G401.6 (cell line): ENCODE results near the gene GUCY1A2.
A peak's percentile ranks its signal among the peaks of the same experiment; 100 is the strongest.
"Not testable (repeated sequence)": the region's sequence is repeated elsewhere in the genome, so short reads cannot be mapped to it uniquely, and the experiment has no call there.

Experiments used
- FAIRE-seq: peaks from 2 replicates; lab custom pipeline; 2012; peaks lifted over from hg19 to GRCh38; lab: Jason Lieb, UNC

Gene GUCY1A2, protein sequence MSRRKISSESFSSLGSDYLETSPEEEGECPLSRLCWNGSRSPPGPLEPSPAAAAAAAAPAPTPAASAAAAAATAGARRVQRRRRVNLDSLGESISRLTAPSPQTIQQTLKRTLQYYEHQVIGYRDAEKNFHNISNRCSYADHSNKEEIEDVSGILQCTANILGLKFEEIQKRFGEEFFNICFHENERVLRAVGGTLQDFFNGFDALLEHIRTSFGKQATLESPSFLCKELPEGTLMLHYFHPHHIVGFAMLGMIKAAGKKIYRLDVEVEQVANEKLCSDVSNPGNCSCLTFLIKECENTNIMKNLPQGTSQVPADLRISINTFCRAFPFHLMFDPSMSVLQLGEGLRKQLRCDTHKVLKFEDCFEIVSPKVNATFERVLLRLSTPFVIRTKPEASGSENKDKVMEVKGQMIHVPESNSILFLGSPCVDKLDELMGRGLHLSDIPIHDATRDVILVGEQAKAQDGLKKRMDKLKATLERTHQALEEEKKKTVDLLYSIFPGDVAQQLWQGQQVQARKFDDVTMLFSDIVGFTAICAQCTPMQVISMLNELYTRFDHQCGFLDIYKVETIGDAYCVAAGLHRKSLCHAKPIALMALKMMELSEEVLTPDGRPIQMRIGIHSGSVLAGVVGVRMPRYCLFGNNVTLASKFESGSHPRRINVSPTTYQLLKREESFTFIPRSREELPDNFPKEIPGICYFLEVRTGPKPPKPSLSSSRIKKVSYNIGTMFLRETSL

DNA sequence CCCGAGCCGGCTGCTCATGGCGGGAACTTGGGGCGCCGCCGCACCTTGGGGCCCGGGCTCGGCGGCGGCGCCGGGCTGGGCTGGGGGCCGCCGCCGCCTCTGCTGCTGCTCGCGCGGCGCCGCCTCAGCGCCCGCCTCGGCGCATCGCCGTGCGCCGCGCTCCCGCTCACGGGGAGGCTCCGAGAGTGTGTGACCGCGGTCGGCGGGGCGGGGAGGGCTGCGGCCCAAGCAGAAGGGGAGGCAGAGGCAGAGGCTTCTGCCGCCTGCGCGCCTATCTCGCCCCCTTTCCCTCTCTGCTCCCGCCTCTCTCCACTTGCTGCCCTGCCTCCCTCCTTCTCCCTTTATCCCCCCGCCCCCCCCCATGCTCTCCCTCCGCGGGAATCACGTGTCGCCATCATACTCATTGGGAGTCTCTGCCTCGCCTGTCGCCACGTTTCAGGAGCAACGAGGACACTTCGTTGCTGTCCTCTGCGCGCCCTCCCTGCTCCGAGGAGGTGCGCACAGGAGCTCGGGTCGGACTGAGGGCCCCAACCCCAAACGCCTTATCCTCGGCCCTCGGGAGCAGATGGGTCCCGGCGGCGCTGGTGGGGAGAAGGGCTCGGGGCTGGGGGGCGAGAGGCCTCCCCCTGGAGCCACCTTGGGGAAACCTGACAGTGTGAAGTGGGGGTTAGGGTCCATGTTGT lies at the start of gene GUCY1A2:
Gene GUCY1A2, minus strand, starts transcription at position 258 of the 683 bp plus-strand sequence. CDS start 421 bp downstream, outside the sequence.
- FAIRE-seq: no peak

DNA sequence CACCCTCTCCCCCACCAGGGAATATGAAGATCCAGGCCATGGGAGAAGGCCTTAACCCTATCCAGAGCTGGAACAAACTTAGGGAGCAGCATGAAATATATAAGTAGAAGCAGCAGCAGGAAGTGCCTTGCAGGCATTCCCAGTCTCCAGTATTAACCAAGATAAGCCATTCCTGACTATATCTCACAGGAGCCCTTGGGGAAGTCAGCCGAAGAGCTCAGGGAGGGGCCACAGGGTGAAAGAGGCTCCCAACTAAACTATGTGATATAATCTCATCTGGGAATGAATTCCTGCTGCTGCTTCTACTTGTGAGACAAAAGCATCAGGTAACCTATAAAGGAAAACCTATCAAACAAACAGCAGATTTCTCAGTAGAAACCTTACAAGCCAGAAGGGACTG lies 36.1 kb upstream of the GUCY1A2 start:
- FAIRE-seq: no peak

DNA sequence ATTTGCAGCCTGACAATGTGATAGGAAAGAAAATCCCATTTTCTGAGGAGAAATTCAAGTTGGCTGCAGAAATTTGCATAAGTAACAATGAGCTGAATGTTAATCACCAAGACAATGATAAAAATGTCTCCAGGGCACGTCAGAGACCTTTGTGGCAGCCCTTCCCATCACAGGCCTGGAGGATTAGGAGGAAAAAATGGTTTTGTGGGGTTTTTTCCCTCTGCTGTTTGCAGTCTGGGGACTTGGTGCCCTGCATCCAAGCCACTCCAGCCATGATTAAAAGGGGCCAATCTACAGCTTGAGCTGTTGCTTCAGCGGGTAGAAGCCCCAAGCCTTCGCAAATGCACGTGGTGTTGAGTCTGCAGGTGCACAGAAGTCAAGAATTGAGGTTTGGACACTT lies 33.1 kb upstream of the GUCY1A2 start:
- FAIRE-seq: not testable (repeated sequence)

DNA sequence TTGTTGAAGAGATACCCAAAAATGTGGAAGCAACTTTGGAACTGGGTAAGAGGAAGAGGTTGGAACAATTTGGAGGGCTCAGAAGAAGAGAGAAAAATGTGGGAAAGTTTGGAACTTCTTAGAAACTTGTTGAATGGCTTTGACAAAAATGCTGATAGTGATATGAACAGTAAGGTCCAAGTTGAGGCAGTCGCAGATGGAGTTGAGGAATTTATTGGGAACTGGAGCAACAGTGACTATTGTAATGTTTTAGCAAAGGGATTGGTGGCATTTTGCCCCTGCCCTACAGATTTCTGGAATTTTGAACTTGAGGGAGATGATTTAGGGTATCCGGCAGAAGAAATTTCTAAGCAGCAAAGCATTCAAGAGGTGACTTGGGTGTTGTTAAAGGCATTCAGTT lies 32.6 kb upstream of the GUCY1A2 start:
- FAIRE-seq: not testable (repeated sequence)

DNA sequence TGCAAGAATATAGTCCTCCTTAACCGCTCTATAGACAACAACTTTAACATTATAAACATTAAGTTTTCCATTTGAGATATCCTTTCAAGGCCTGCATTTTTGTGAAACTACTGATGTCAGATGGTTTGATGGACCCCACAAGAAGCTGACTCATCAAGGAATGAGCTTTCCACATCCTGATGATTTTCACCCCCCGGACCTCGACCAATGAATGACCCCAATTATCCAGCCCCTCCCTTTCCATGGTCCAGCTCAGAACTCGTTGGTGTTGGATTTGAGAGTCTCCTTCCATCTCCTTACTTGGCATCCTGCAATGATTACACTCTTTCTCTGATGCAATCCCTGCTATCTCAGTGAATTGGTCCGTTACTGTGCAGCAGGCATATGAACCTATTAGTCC lies 31.8 kb upstream of the GUCY1A2 start:
- no peak for FAIRE-seq

DNA sequence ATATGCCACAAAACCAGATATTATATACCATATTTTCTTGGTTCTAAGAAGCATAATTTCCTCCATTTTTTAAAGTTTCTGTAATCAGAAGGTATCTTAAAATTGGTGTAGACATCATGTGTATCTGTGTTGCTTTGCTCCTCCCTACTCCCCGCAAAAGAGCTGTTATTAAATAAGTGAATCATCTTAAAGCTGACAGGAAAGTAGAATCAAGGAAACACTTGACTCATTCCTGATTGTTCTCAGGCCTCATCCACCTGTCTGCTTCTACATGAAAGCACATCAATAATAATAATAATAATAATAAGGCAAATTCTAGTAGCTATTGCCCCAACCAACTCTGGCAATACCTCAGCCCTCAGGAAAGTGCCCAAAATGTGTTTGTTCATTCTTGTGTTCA lies 26.2 kb upstream of the GUCY1A2 start:
- no peak for FAIRE-seq

DNA sequence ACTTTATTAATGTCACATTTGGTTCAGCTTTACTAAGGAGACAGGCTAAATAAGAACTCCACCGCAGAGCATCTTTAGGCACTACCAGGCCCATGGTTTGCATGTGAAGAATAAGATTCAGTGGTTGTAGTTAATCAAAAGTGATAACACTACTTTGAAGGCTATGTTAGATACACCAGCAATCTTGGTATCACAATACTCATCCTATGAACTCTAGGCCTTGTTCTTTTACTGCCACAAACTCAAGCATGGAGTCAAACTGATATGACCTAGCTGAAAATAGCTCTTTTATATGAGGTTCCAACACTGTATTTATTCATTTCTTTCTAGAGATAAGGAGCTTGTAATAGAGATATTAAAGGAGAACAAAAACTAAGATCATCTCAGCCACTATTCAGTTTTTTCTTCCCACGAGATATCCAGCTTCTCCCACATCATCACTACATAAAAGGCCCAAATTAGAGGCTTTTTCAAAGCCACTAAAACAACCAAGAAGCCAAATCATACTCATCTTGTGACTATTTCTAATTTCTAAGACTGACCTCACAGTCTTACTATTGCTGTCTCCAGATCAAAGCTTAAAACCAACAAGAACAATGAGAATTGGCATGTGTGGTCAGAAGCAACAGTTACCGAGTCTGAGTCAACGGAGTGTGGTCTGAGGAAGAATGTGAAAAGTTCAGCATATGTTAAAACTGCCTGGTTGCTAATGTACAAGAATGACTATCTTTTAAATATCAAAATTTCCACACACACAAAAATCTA lies 25.1 kb upstream of the GUCY1A2 start:
- FAIRE-seq: no peak

DNA sequence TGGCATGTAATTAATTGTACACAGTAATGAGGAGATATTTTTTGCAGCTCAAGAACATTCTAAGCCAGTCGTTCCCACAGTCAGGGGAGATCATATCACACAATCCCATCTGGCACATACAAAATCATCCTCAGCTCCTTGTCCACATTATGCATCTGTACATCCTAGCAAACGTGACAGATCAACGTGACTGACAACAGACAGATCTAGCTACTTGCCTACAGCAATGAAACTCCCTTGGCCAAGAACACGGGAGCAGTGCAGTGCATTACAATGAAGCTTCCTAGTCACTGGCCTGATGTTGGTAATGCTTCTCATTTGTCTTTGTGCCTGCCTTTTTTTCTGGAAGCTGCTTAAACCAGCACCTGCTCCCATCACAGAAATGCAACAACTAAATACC lies 24.5 kb upstream of the GUCY1A2 start:
- FAIRE-seq: no peak

DNA sequence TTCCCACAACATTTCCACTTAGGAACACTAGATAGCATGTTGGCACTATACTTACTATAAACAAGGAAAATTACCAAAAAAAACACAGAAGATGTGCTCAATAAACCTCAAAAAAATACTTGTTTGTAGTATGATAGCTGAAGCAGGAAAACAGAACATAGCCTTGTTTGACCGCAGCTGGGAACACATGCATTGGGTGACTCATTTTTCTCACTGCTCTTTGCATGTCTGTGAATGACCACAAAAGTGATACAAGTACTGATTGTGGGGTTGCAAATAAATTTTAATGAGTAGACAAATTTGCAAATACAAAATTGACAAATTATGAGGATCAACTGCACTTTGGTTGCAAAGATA lies 22.8 kb upstream of the GUCY1A2 start:
- FAIRE-seq: no peak

DNA sequence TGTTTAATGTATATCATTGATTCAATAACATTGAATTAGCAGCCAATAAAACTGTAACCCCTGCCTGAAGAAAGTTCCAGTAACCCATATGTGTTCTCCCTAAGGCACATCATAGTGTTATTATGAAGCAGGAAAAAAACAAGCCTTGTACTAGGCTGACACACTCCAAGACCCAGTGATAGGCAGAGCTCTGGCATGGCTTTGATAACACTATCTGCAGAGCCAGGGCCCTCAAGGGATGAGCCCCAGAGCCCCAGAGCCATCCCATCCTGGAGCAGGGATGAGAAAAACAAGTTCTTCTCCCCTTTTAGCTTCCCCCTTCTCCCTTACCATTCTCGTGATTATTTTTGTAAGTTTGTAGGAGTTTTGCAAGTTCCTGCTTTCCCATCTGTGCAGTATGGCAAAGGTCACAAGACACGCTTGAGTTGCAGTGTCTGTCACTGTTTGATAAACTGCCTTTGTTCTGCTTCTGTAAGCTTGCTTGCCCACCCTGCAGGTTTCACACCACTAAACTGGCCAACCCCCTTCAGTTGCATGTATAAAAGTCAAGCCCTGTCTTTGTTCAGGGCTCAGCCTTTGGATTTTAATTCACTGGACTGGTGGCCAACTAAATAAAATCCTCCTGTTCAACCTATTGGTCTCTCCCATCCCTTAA lies 22.3 kb upstream of the GUCY1A2 start:
- FAIRE-seq: no peak

DNA sequence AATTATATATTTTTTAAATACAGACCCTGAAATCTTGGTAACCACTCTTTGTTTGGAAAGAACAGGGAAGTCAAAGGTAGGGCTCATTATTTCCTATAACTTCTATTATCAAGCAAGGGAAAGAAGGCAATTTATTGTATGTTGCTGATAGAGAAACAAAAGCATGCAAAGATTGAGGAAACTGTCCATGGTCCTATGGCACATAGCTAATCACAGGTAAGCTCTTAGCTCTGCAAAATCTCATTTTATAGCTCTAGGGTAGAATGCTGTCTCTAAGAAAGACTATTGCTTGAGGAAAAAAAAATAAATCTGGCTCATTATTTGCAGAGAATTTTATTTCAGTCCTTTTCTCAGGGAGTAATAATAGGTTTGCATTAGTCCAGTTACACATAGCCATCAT lies 7.4 kb upstream of the GUCY1A2 start:
- FAIRE-seq: no peak

DNA sequence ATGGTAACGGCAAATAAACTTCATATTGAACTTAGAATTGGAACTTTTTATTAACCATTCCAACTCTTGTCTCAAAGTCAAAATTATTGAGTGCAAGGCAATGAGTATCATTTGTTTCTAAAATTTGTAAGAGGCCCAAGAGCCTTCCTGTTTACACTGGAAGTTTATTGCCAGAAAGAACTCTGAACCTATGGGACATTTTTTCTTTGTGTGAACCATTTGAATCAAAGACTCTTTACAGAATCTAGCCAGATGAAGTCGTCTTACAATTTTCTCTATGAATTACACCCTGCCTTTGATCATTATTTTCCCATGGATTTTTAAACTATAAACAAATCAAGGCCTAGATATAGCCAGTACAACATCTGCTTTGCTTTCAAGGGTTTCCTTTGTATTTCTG lies 2.3 kb upstream of the GUCY1A2 start:
- FAIRE-seq: no peak

DNA sequence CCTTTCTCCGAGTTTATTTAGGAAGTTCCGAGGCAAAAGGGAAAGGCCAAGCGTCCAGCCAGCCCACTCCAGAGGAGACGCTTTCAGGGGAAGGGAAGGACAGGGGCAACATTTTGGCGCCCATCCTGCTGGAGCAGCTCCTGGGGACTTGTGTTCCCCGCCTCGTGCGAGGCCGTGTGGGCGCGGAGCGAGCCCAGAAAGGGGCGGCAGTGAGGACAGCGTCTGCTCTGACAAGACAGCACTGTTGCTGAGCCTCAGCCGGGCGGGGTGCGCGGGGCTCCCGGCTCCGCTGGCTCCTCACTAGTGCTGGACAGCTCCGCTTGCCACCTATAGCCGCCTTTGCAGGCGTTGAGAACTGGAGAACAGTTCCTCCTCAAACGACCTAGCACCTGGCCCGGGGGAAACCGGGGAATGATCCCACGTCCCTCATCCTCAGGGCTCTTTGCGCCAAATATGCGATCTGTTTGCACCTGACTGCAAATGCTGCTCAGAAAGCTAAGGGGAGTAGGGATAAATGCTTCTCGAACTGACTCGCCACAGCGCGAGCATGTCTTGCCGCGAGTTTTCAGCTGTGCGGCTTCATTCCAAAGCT lies 722 bp upstream of the GUCY1A2 start:
- FAIRE-seq: no peak

DNA sequence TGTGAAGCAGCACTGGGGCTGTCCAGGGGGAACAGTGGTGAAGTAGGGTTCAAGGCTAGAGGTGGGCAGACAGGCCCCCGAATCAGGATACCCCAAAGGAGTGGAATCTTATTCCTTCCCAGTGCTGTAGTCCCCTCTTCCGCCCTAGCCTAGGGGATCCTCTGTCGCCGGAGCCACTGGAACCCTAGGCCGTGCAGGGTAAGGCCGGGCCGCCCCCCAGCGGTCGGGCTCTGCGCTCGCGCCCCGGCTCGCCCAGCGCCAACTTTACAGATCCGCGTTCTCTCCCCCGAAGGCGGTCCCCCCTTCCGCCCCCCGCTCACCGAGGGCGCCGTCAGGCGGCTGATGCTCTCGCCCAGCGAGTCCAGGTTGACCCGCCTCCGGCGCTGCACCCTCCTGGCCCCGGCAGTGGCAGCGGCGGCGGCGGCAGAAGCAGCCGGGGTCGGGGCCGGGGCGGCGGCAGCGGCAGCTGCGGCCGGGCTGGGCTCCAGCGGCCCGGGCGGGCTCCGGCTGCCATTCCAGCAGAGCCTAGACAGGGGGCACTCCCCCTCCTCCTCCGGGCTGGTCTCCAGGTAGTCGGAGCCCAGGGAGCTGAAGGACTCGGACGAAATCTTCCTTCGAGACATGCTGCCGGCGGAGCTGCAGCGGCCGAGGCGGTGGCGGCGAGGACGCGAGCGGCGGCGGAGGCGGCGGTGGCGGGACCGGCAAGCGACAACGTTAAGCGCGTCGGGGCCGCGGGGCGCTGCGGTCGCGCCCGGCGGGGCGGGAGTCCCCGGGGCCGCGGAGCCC lies 650 bp downstream of the GUCY1A2 start:
- FAIRE-seq: no peak

DNA sequence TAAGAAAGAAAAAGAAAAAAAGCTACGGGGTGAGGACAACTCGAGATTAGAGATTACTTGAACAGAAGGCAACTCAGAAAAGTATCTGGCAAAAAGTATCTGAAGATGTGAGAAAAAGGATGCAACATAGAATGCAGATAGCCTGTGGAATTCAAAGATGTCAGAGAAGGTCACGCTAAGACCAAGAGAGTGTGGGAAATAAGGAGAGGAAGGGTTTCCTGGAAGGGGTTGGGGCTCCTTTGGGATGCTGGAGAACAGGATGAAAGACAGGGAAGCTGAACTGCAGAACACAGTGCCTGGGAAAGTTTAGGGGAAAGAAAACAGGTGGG lies 1.2 kb downstream of the GUCY1A2 start:
- peak; percentile 27 for FAIRE-seq

DNA sequence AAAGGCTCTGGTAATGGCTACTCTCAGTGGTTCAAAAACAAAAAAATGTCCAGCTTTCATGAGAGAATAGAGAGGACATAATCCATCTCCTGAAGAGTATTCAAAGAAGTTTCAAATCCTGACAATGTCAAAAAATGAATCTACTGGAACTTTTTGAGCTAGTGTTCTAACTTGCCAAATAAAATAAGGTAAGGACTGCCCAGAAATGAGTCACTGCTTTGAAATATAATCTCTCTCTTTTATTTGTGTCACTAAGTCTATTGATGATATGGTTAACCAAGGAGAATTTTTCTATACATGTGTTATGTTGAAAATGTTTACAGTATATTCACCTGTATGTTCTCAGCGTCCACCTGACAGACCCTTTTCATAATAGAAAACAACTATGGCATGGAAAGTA lies 3.4 kb downstream of the GUCY1A2 start:
- FAIRE-seq: no peak

DNA sequence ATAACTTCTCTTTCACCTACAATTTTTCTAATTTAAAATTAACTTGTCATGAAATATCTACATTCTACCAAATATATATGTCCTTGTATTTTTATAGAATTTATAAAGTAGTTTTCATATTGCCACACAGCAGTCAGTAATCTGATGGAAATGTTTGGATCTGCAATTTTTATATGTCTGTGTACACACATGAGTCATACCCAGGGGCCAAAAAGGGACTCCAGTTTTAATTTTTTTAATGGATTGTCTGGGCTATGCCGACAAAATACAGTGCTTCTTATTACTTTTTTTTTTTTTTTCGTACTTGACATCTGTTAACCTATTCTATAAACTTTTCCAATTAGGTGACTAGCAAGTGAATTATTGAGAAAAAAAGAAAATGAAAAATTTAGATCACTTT lies 6.3 kb downstream of the GUCY1A2 start:
- FAIRE-seq: no peak

DNA sequence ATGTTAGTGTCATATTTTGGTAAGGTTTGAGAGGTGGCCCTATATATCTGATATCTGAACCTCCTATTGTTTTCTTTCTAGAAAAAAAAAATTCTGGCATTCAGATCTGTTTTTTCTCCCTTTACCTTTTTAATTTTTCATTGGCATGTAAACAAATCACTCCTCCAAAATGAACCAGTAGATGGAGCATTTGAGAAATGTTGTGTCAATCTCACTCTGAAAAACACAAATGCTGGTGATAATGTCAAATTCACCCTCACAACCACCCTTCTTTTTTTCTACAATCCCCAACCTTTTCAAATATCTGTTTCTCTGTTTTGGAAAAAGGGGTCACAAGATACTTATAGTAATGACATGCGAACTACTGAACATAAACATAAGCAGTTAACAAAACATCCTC lies 9.1 kb downstream of the GUCY1A2 start:
- no peak for FAIRE-seq

DNA sequence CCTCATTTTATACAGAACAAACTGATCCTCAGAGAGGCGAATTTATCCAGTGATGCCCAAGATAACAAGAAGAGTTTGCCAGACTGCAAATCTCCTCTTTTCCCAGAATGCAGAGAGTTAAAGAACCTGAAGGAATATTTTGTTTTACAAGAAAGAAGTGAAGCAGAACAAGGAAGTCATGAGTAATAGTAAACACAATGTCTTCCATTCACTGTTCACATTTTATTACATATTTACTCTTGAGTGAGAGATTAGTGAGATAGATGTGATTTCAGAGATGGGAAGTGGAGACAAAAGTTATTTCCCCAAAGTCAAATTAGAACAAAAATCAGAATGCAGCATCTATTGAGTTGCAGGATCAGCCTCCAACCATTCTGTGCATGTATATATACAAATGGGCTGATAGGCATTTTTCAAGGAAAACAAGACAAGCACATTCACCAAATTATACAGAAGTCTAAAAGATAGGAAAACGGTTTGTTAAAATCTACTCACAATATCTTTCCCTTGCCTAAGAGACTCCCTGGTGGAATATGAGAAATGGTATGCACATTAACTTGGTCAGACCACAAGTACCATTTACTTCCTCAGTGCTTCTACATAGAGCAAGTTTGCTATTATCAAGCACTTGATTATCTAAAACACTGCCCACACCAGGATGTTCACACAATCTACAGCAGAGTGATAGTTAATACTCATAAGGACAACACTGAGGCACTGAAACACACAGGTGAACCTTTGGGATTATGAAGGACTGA lies 12.0 kb downstream of the GUCY1A2 start:
- no peak for FAIRE-seq

DNA sequence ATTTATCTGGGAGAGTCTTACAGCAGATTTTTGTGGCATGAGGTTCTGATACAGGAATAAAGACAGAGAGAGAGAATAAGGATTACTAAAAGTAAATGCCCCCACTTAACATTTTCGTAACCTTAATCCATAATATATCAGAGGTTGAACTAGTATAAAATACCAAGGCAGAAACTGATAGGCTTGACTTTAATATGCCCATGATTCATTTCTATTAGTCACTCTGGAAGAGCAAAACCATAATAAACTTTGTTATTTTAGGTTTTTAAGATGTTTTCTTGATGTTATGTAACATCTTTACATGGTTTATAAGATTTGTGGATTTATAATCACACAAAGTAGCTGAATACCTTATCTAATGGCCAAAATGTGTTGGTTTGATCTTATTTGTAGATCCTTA lies 19.1 kb downstream of the GUCY1A2 start:
- no peak for FAIRE-seq
